Activated CD4-positive, alpha-beta T cell treated with anti-CD3 and anti-CD28 coated beads, Interleukin-2, amount 50 U/mL, for 24 hours (primary cell): ENCODE measurements around the gene PFKFB1.
A peak's percentile ranks its signal among the peaks of the same experiment; 100 is the strongest.

Experiments
- DNase-seq, 2 donors: peaks; one replicate each; pipeline ENCODE4 v3.0.0-alpha.2; 2020; ENCODE audit warnings: low read depth in 1 of 2, low spot score in 1 of 2

PFKFB1 gene

GRCh38 chrX:54994099-54994498 lies at the start of gene PFKFB1:
Gene PFKFB1 (minus strand): TSS chrX:54994188. CDS start chrX:54994007, 181 bp downstream.
- no peak for DNase-seq

GRCh38 chrX:55041514-55041913 lies 47.5 kb upstream of the PFKFB1 start:
- DNase-seq, result no peak

GRCh38 chrX:55039471-55039870 lies 45.5 kb upstream of the PFKFB1 start:
- no peak for DNase-seq

GRCh38 chrX:55033429-55033828 lies 39.4 kb upstream of the PFKFB1 start:
- no peak for DNase-seq

GRCh38 chrX:55030271-55031205 lies 36.5 kb upstream of the PFKFB1 start, which contains the start of gene ALAS2:
Gene ALAS2 (minus strand): TSS chrX:55030977. CDS start chrX:55026000, 4,977 bp downstream.
- DNase-seq, result no peak

- DNase-seq, result no peak
Observed at GRCh38 chrX:55029291-55029690, 35.3 kb upstream of the PFKFB1 start.

GRCh38 chrX:55028611-55029010 lies 34.6 kb upstream of the PFKFB1 start:
- DNase-seq, result no peak

GRCh38 chrX:55028040-55028439 lies 34.1 kb upstream of the PFKFB1 start:
- no peak for DNase-seq

- no peak for DNase-seq
Observed at GRCh38 chrX:55026840-55027239, 32.9 kb upstream of the PFKFB1 start.

- no peak for DNase-seq
Observed at GRCh38 chrX:55026143-55026542, 32.2 kb upstream of the PFKFB1 start.

GRCh38 chrX:55014897-55015299 lies 20.9 kb upstream of the PFKFB1 start:
- no peak for DNase-seq

- no peak for DNase-seq
Observed at GRCh38 chrX:55011294-55011693, 17.3 kb upstream of the PFKFB1 start.

GRCh38 chrX:55008571-55009358 lies 14.8 kb upstream of the PFKFB1 start:
- no peak for DNase-seq

GRCh38 chrX:55007656-55008055 lies 13.7 kb upstream of the PFKFB1 start:
- DNase-seq, result no peak

- DNase-seq, result no peak
Observed at GRCh38 chrX:55006827-55007621, 13.0 kb upstream of the PFKFB1 start.

GRCh38 chrX:55005256-55005655 lies 11.3 kb upstream of the PFKFB1 start:
- DNase-seq, result no peak

- DNase-seq, result no peak
Observed at GRCh38 chrX:55004231-55004630, 10.2 kb upstream of the PFKFB1 start.

GRCh38 chrX:54999717-55000598 lies 6.0 kb upstream of the PFKFB1 start, which contains the start of gene APEX2:
Gene APEX2 (plus strand): TSS chrX:55000363. CDS start chrX:55000423, 60 bp downstream.
- peak; percentile 58 to 81 for DNase-seq

- no peak for DNase-seq
Observed at GRCh38 chrX:54995621-54996020, 1.6 kb upstream of the PFKFB1 start.
